SK-N-MC (cell line): ENCODE results near the gene CITED4.

Experiments
- EZH2 ChIP-seq: fragments of 200-600 bp; sonication (generic); IDR thresholded peaks from one replicate; pipeline ENCODE4 v1.6.1; 2017; ENCODE audit warnings: antibody characterized with exemption
- FOXP2 ChIP-seq: optimal IDR thresholded peaks from 2 replicates; pipeline ENCODE3; 2011; ENCODE audit warnings: mild to moderate bottlenecking, moderate library complexity; ENCODE audit not compliant: insufficient read depth; ENCODE audit errors: extremely low read length, control extremely low read depth

DNA sequence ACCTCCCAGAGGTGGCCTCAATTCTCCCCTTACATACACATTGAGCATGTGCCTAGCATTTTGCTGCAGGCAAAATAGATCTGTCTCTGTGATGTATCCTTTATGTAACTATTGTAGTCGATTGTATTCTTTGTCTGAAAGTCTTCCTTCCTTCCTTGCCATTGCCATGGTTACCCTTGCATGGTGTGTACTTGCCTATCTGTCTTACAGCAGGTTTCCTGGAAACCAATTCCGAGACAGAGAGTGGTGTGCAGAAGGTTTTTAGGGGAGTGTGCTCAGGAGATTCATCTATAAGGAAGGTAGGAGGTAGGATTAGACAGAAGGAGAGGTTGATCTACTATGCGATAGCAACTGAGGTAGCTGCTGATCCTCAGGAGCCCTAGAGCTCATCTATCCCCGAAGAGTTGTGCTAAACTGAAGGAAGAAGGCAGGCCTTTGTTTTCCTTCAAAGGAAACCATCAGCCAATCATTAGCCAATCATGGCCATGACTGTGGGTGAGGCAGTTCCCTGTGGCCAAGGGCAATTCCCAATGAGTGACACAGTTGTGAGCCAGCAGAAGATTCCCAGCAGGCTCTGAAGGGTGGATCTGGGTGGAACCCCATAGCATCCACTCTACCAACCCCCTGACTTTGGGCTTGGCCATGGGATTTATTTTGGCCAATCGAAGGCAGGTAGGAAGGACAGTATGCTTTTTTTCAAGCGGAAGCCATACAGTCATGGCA is 15.0 kb downstream of the CITED4 start:
- TF ChIP-seq EZH2: no peak
- TF ChIP-seq FOXP2: no peak
